H1 (cell line): ENCODE results near the gene TRIM60. TPM values are rescaled to one million over a fixed set of nuclear protein-coding genes. Genes with fewer than 3 reads are reported as not detected.

Experiments used
- CTCF ChIA-PET: fragments of 300-600 bp; sonication (Branson Sonifier 250); formaldehyde crosslinking; loops from one replicate; lab custom pipeline; 2021; ENCODE audit not compliant: partially characterized antibody; lab: Charles Lee
- POLR2A ChIA-PET: fragments of 300-600 bp; sonication (Branson Sonifier 250); formaldehyde crosslinking; loops from one replicate; lab custom pipeline; 2021; ENCODE audit warnings: inconsistent platforms; ENCODE audit not compliant: partially characterized antibody; lab: Charles Lee
- DNase-seq, 2 experiments: peaks; one replicate each; pipeline versions ENCODE4 v3.0.0 to v3.0.0-alpha.2; 2010 to 2022; ENCODE audit warnings: low spot score in 2 of 2, low read depth in 1 of 2, mixed read lengths in 1 of 2
- FAIRE-seq: peaks from 2 replicates; lab custom pipeline; 2011; peaks lifted over from hg19 to GRCh38; lab: Jason Lieb, UNC
- H2AFZ ChIP-seq: 2 replicates; pipeline ENCODE4 v1.8.1; 2012; ENCODE audit warnings: low read length, inconsistent platforms
- H2AK5ac ChIP-seq: 2 replicates; pipeline ENCODE4 v1.6.1; 2013; ENCODE audit warnings: low read depth, low read length
- H2BK120ac ChIP-seq: replicated peaks from 2 replicates; pipeline ENCODE3; 2013; ENCODE audit warnings: low read depth, low read length, inconsistent platforms
- H2BK12ac ChIP-seq: 2 replicates; pipeline ENCODE4 v1.6.1; 2013; ENCODE audit warnings: low read depth, low read length
- H2BK15ac ChIP-seq: 2 replicates; pipeline ENCODE4 v1.6.1; 2013; ENCODE audit warnings: low read length
- H2BK20ac ChIP-seq: 2 replicates; pipeline ENCODE4 v1.6.1; 2013; ENCODE audit warnings: low read length
- H2BK5ac ChIP-seq: 2 replicates; pipeline ENCODE4 v1.6.1; 2013; ENCODE audit warnings: low read depth, low read length
- H3K14ac ChIP-seq: 2 replicates; pipeline ENCODE4 v1.6.1; 2013; ENCODE audit warnings: inconsistent platforms; ENCODE audit not compliant: insufficient read length
- H3K18ac ChIP-seq: 2 replicates; pipeline ENCODE4 v1.6.1; 2013; ENCODE audit warnings: low read length; ENCODE audit errors: extremely low read depth
- H3K23ac ChIP-seq: 2 replicates; pipeline ENCODE4 v1.6.1; 2013; ENCODE audit warnings: inconsistent platforms; ENCODE audit not compliant: insufficient read length
- H3K23me2 ChIP-seq: 2 replicates; pipeline ENCODE4 v1.6.1; 2013; ENCODE audit warnings: low read depth, low read length
- H3K27ac ChIP-seq: 2 replicates; pipeline ENCODE4 v1.6.1; 2011; ENCODE audit warnings: low read depth, low read length, inconsistent platforms
- H3K27me3 ChIP-seq, 4 experiments: replicated peaks in 1 of 4; 1 replicate in 1 of 4; 2 replicates in 3 of 4; pipeline versions ENCODE4 v1.6.1 to v1.8.1; 2011 to 2013; ENCODE audit warnings: low read length in 3 of 4, mild to moderate bottlenecking in 3 of 4, inconsistent platforms in 2 of 4, mixed read lengths in 2 of 4, moderate library complexity in 1 of 4; ENCODE audit not compliant: control insufficient read depth in 3 of 4, insufficient read depth in 3 of 4; ENCODE audit errors: extremely low read depth in 1 of 4
- H3K36me3 ChIP-seq, 4 experiments: 2 replicates each; pipeline versions ENCODE4 v1.6.1 to v1.8.1; 2011 to 2013; ENCODE audit warnings: mild to moderate bottlenecking in 4 of 4, low read length in 3 of 4, moderate library complexity in 2 of 4, control low read depth in 1 of 4, inconsistent platforms in 1 of 4; ENCODE audit not compliant: insufficient read depth in 4 of 4, control insufficient read depth in 2 of 4
- H3K4ac ChIP-seq: replicated peaks from 2 replicates; pipeline ENCODE3; 2013; ENCODE audit warnings: low read length, low read depth, mixed read lengths, inconsistent platforms; ENCODE audit not compliant: insufficient read length
- H3K4me1 ChIP-seq, 4 experiments: replicated peaks in 1 of 4; 1 replicate in 1 of 4; 2 replicates in 3 of 4; pipeline versions ENCODE4 v1.6.1 to v1.8.1; 2011 to 2013; ENCODE audit warnings: low read length in 3 of 4, inconsistent platforms in 2 of 4, mixed read lengths in 1 of 4; ENCODE audit not compliant: insufficient read depth in 4 of 4, control insufficient read depth in 3 of 4
- H3K4me2 ChIP-seq, 2 experiments: 2 replicates each; pipeline versions ENCODE4 v1.6.1 to v1.8.1; 2011 to 2013; ENCODE audit warnings: low read depth in 2 of 2, low read length in 2 of 2, control low read depth in 1 of 2, inconsistent platforms in 1 of 2, mild to moderate bottlenecking in 1 of 2; ENCODE audit not compliant: insufficient read depth in 1 of 2
- H3K4me3 ChIP-seq, 4 experiments: fragments of 200-600, 300-600 bp in 1 of 4; sonication (generic), shearing (Covaris generic), sonication (Bioruptor Twin) in 1 of 4; 2 replicates each; pipeline versions ENCODE4 v1.5.1 to v1.8.1; 2011 to 2016; ENCODE audit warnings: low read length in 4 of 4, low read depth in 3 of 4, control low read depth in 2 of 4, inconsistent platforms in 2 of 4, mild to moderate bottlenecking in 2 of 4, mixed read lengths in 1 of 4, moderate library complexity in 1 of 4; ENCODE audit not compliant: insufficient read depth in 2 of 4; ENCODE audit errors: extremely low read depth in 1 of 4
- H3K56ac ChIP-seq: replicated peaks from 2 replicates; pipeline ENCODE3; 2013; ENCODE audit warnings: low read depth, mild to moderate bottlenecking, mixed read lengths, low read length, inconsistent platforms; ENCODE audit not compliant: insufficient read length
- H3K79me1 ChIP-seq: 2 replicates; pipeline ENCODE4 v1.6.1; 2013; ENCODE audit warnings: low read depth, low read length, control low read depth
- H3K79me2 ChIP-seq, 2 experiments: 2 replicates each; pipeline versions ENCODE4 v1.6.1 to v1.8.1; 2012 to 2013; ENCODE audit warnings: low read length in 2 of 2, mild to moderate bottlenecking in 2 of 2, inconsistent platforms in 1 of 2; ENCODE audit not compliant: insufficient read depth in 2 of 2, control insufficient read depth in 1 of 2
- H3K9ac ChIP-seq, 4 experiments: replicated peaks in 1 of 4; 1 replicate in 1 of 4; 2 replicates in 3 of 4; pipeline versions ENCODE4 v1.6.1 to v1.8.1; 2011 to 2013; ENCODE audit warnings: low read depth in 3 of 4, low read length in 3 of 4, control low read depth in 2 of 4, mild to moderate bottlenecking in 2 of 4, moderate library complexity in 2 of 4, inconsistent platforms in 1 of 4; ENCODE audit errors: extremely low read depth in 1 of 4
- H3K9me3 ChIP-seq, 2 experiments: 2 replicates each; pipeline versions ENCODE4 v1.6.1 to v1.8.1; 2012 to 2013; ENCODE audit warnings: mild to moderate bottlenecking in 2 of 2, moderate library complexity in 2 of 2, control low read depth in 1 of 2, inconsistent platforms in 1 of 2, low read depth in 1 of 2, low read length in 1 of 2, mixed read lengths in 1 of 2; ENCODE audit not compliant: insufficient read depth in 2 of 2
- H4K20me1 ChIP-seq, 2 experiments: replicated peaks in 1 of 2; 2 replicates each; pipeline versions ENCODE3 to v1.8.1; 2011 to 2013; ENCODE audit warnings: inconsistent platforms in 2 of 2, low read length in 2 of 2, mild to moderate bottlenecking in 1 of 2; ENCODE audit not compliant: insufficient read depth in 2 of 2, control insufficient read depth in 1 of 2
- H4K5ac ChIP-seq: 2 replicates; pipeline ENCODE4 v1.6.1; 2013; ENCODE audit warnings: low read length, low read depth, mixed read lengths, inconsistent platforms; ENCODE audit not compliant: insufficient read length
- H4K8ac ChIP-seq: 2 replicates; pipeline ENCODE4 v1.8.0; 2013; ENCODE audit warnings: mild to moderate bottlenecking, moderate library complexity, low read length, inconsistent platforms; ENCODE audit not compliant: insufficient read depth; ENCODE audit errors: extremely low read depth
- H4K91ac ChIP-seq: replicated peaks from 2 replicates; pipeline ENCODE3; 2013; ENCODE audit warnings: low read length, mixed read lengths, inconsistent platforms; ENCODE audit not compliant: insufficient read length
- BACH1 ChIP-seq: IDR thresholded peaks from 2 replicates; pipeline ENCODE4 v1.6.1; 2012; ENCODE audit warnings: low read length, improper control_type of control experiment
- BRCA1 ChIP-seq: IDR thresholded peaks from 2 replicates; pipeline ENCODE4 v1.6.1; 2012; ENCODE audit warnings: low read depth, low read length, improper control_type of control experiment
- CHD1 ChIP-seq: IDR thresholded peaks from 2 replicates; pipeline ENCODE4 v1.6.1; 2012; ENCODE audit warnings: low read depth, low read length, improper control_type of control experiment
- E2F6 ChIP-seq: IDR thresholded peaks from 2 replicates; pipeline ENCODE4 v1.6.1; 2012; ENCODE audit warnings: inconsistent platforms
- EGR1 ChIP-seq: IDR thresholded peaks from 2 replicates; pipeline ENCODE4 v1.6.1; 2011; ENCODE audit warnings: low read depth, low read length, borderline replicate concordance
- FOSL1 ChIP-seq: IDR thresholded peaks from 2 replicates; pipeline ENCODE4 v1.6.1; 2011; ENCODE audit warnings: mild to moderate bottlenecking, low read depth, low read length, moderate library complexity; ENCODE audit not compliant: insufficient read depth
- GABPA ChIP-seq: IDR thresholded peaks from 2 replicates; pipeline ENCODE4 v1.6.1; 2011; ENCODE audit warnings: mild to moderate bottlenecking, low read length, moderate library complexity, borderline replicate concordance; ENCODE audit not compliant: insufficient read depth
- NRF1 ChIP-seq: IDR thresholded peaks from 2 replicates; pipeline ENCODE4 v1.6.1; 2011; ENCODE audit warnings: mild to moderate bottlenecking, low read depth, low read length, improper control_type of control experiment
- RFX5 ChIP-seq: IDR thresholded peaks from 2 replicates; pipeline ENCODE4 v1.6.1; 2011; ENCODE audit warnings: low read depth, low read length, improper control_type of control experiment, borderline replicate concordance
- RNF2 ChIP-seq: fragments of 200-900, 300-1000 bp; sonication (generic); IDR thresholded peaks from 2 replicates; pipeline ENCODE4 v1.7.1; 2016; ENCODE audit warnings: borderline replicate concordance, low read depth, mild to moderate bottlenecking, antibody characterized with exemption, low read length; ENCODE audit not compliant: poor library complexity, severe bottlenecking; ENCODE audit errors: missing control alignments
- SAP30 ChIP-seq: fragments of 300-600 bp; sonication (generic); IDR thresholded peaks from 2 replicates; pipeline ENCODE4 v1.7.1; 2012; ENCODE audit warnings: low read length, moderate library complexity, mild to moderate bottlenecking, inconsistent platforms; ENCODE audit not compliant: insufficient read depth, insufficient replicate concordance
- SRF ChIP-seq: IDR thresholded peaks from 2 replicates; pipeline ENCODE4 v1.6.1; 2011; ENCODE audit warnings: mild to moderate bottlenecking, low read depth, low read length, moderate library complexity
- WGBS, 2 experiments: shearing (Covaris generic) in 1 of 2; methylation state at CpG; one replicate each; pipeline versions ENCODE4 v1.1.6 to v1.1.7; 2013 to 2015; ENCODE audit warnings: low lambda C conversion rate in 2 of 2, mixed read lengths in 2 of 2, inconsistent platforms in 1 of 2, low coverage in 1 of 2, missing lambda C conversion rate in 1 of 2; ENCODE audit not compliant: insufficient replicate concordance in 2 of 2, insufficient coverage in 1 of 2, insufficient read length in 1 of 2; ENCODE audit errors: extremely low coverage in 1 of 2, missing lambda C conversion rate in 1 of 2; 5-methylcytosine and 5-hydroxymethylcytosine counted together
- polyA plus RNA-seq, 7 experiments: library from polyadenylated mRNA; depleted of rRNA in 3 of 7; stranded (reverse) in 5 of 7; unstranded in 2 of 7; fragments of >200 nt in 5 of 7; fragments of 200-250 nt in 2 of 7; gene quantifications; 1 replicate in 5 of 7; 2 replicates in 1 of 7; 4 replicates in 1 of 7; pipeline versions ENCODE4 v1.2.1 to v1.2.3, GENCODE V29; 2011 to 2013; ENCODE audit warnings: missing spikeins in 2 of 7, mixed read lengths in 2 of 7
- total RNA-seq: library from RNA; stranded (reverse); fragmentation: NEBNext Ultra II Directional; extraction: Animal tissue kit (Norgen Biotek cat#: 25700); gene quantifications from 2 replicates; pipeline ENCODE4 v1.2.1, GENCODE V29; 2021

Gene TRIM60
- total and polyA plus RNA-seq, 2 of the 8 experiments (the other 6 are each of a cell fraction or from before 2014, with no cell fraction given) = not detected

- Histone ChIP-seq H3K36me3 (no peaks in the 10 kb centered on the region), H3K9me3 (no peaks in the 10 kb centered on the region), H3K14ac (no peak overlapping the region), H2BK120ac (no peak overlapping the region), H2BK5ac (no peak overlapping the region), H3K23me2 (no peaks in the 10 kb centered on the region), H2AK5ac (no peak overlapping the region), H3K4ac (no peak overlapping the region), H4K5ac (no peak overlapping the region), H2BK12ac (no peak overlapping the region), H3K4me2 (no peak overlapping the region), H3K27ac (no peak overlapping the region), H3K79me1 (no peaks in the 10 kb centered on the region; the same call in 1 of the 2 replicates), H2BK15ac (no peak overlapping the region), H3K4me1 (no peaks in the 10 kb centered on the region), H3K4me3 (no peak overlapping the region), H3K27me3 (no peaks in the 10 kb centered on the region), H3K23ac (no peak overlapping the region), H4K91ac (no peak overlapping the region), H4K8ac (no peak overlapping the region), H4K20me1 (no peaks in the 10 kb centered on the region), H3K18ac (no peak overlapping the region), H3K56ac (no peak overlapping the region), H3K79me2 (no peaks in the 10 kb centered on the region), H2AFZ (no peak overlapping the region), H3K9ac (no peak overlapping the region), H2BK20ac (no peak overlapping the region)
- POLR2A ChIA-PET = interaction anchor here (1.5 kb wide), 1 partner anchor 108 kb away, joined by 3 read pairs; no protein-coding TSS in a partner anchor
- WGBS, 2 experiments = 93% methylated on average over 4 of the region's 4 CpGs; no CpG with 5 or more reads in 1 of the 2 experiments
- CTCF ChIA-PET = interaction anchor here (0.7 to 1.3 kb wide), 4 partner anchors 9 to 290 kb away, joined by 3 to 4 read pairs (median 3); no protein-coding TSS in a partner anchor
- DNase-seq (no peak), FAIRE-seq (no peak)
- TF ChIP-seq FOSL1 (no peak), RNF2 (no peak), RFX5 (no peak), BRCA1 (no peak), SAP30 (no peak), EGR1 (no peak), BACH1 (no peak), CHD1 (no peak), NRF1 (no peak), E2F6 (no peak), GABPA (no peak), SRF (no peak)
Observed at GRCh38 chr4:165059386-165059785, 27.6 kb downstream of the TRIM60 start.
